ENCODE data around the gene UPB1.

Gene UPB1

DNA sequence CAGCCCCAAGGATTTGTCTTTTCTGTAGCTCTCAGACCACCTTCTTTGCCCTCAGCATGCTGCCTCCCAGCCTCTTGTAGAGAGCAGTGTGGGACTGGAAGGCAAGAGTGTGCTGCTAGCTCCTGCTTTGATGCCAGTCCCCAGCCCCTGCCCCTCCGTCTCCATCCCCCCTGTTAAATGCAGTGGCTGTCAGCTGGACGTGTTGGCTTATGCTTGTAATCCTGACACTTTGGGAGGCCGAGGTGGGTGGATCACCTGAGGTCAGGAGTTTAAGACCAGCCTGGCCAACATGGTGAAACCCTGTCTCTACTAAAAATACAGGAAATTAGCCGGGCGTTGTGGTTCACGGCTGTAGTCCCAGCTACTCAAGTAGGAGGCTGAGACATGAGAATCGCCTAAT lies 76.1 kb downstream of the UPB1 start:
- no peak for DNase-seq

DNA sequence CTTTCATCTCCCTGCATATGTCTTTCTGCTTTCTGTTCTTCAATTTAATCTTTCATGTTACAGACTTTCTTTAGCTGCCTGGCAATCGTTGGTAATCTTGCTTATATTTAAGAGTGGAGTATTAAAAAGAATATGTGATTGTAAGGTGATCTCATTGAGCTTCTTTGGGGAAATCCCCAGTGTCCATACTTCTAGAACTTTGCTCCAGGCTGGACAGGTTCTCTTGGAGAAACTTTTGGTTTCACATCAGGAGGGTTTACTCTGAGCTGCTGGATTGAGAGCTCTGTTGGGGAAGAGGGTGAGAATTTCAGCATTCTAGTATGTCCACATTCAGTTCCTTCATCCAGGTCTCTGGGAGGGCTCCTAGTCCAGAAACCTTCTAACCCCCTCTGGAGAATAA lies 81.6 kb downstream of the UPB1 start:
- DNase-seq = no peak

All from NCI-H1092 treated with DMSO at 0.1 percent for 48 hours (cell line).